C4-2B (cell line): Measurements from ENCODE around the gene UBE2D1.

ENCODE experiments used
- CTCF ChIP-seq: fragments of 450-650 bp; conservative IDR thresholded peaks from 2 replicates; pipeline ENCODE4 v1.5.1; 2017; ENCODE audit warnings: mild to moderate bottlenecking
- ZFX ChIP-seq: fragments of 450-650 bp; IDR thresholded peaks from 2 replicates; pipeline ENCODE4 v1.6.1; 2017

- TF ChIP-seq CTCF (no peak), ZFX (no peak)
These were observed 15.2 kb downstream of the UBE2D1 start for GRCh38 chr10:58350023-58350422.
